OCI-LY3 (cell line): ENCODE data around the gene PSMC5.

Experiments
- CTCF ChIP-seq: fragments of 200-600, 300-600 bp; sonication (generic); IDR thresholded peaks from 2 replicates; pipeline ENCODE4 v1.5.1; 2014; ENCODE audit warnings: antibody characterized with exemption, low read length, low read depth
- EZH2phosphoT487 ChIP-seq: fragments of 200-600 bp; shearing (Covaris generic); IDR thresholded peaks from 2 replicates; pipeline ENCODE4 v1.6.1; 2018; ENCODE audit warnings: antibody characterized with exemption, mixed run types, low read depth

- TF ChIP-seq CTCF: no peak
- TF ChIP-seq EZH2phosphoT487: no peak
Observed at GRCh38 chr17:63800783-63801182, 26.4 kb upstream of the PSMC5 start.
